Stimulated activated CD4-positive, alpha-beta T cell treated with anti-CD3 and anti-CD28 coated beads, Interleukin-1b, Interleukin-23, amount 100 ng/mL, for 4 hours (primary cell): ENCODE data around the gene PRSS33.

Experiments
- DNase-seq, 2 donors: peaks; one replicate each; pipeline ENCODE4 v3.0.0-alpha.2; 2020; ENCODE audit warnings: low read depth in 2 of 2

The PRSS33 gene

GRCh38 chr16:2787406-2787805, at the start of gene PRSS33:
Gene PRSS33, minus strand, starts transcription at chr16:2787560. Its CDS starts 1,013 bp downstream, at chr16:2786547.
- no peak for DNase-seq

- no peak for DNase-seq
Measured at GRCh38 chr16:2836646-2837508, 49.5 kb upstream of the PRSS33 start.

GRCh38 chr16:2835638-2836493, 48.5 kb upstream of the PRSS33 start:
- DNase-seq = no peak

GRCh38 chr16:2834968-2835367, 47.6 kb upstream of the PRSS33 start:
- no peak for DNase-seq

- no peak for DNase-seq
Measured at GRCh38 chr16:2833776-2834175, 46.4 kb upstream of the PRSS33 start.

GRCh38 chr16:2831203-2831602, 43.8 kb upstream of the PRSS33 start:
- no peak for DNase-seq

GRCh38 chr16:2830355-2830695, 43.0 kb upstream of the PRSS33 start:
- no peak for DNase-seq

- no peak for DNase-seq
Measured at GRCh38 chr16:2829501-2830354, 42.4 kb upstream of the PRSS33 start, which contains the start of gene ZG16B. Gene ZG16B, plus strand, starts transcription at chr16:2830303. Its CDS starts 139 bp downstream, at chr16:2830442.

- DNase-seq = no peak
Measured at GRCh38 chr16:2828876-2829430, 41.6 kb upstream of the PRSS33 start.

- DNase-seq = no peak
Measured at GRCh38 chr16:2828521-2828840, 41.1 kb upstream of the PRSS33 start.

- no peak for DNase-seq
Measured at GRCh38 chr16:2827831-2828520, 40.6 kb upstream of the PRSS33 start.

- DNase-seq = no peak
Measured at GRCh38 chr16:2827374-2827791, 40.0 kb upstream of the PRSS33 start.

GRCh38 chr16:2826591-2827373, 39.4 kb upstream of the PRSS33 start:
- DNase-seq = no peak

GRCh38 chr16:2825906-2826305, 38.5 kb upstream of the PRSS33 start:
- DNase-seq = no peak

GRCh38 chr16:2825049-2825742, 37.8 kb upstream of the PRSS33 start:
- DNase-seq = no peak

GRCh38 chr16:2824626-2825025, 37.3 kb upstream of the PRSS33 start:
- DNase-seq = no peak

- DNase-seq = no peak
Measured at GRCh38 chr16:2822496-2822895, 35.1 kb upstream of the PRSS33 start.

- DNase-seq = no peak
Measured at GRCh38 chr16:2822158-2822495, 34.8 kb upstream of the PRSS33 start.

GRCh38 chr16:2821487-2822157, 34.3 kb upstream of the PRSS33 start:
- no peak for DNase-seq
